Stimulated activated CD4-positive, alpha-beta T cell treated with anti-CD3 and anti-CD28 coated beads, Interleukin-4, amount 100 ng/mL, for 24 hours (primary cell): ENCODE data around the gene PIK3C2G.
"Not testable (repeated sequence)": the region's sequence is repeated elsewhere in the genome, so short reads cannot be mapped to it uniquely, and the experiment has no call there.

Source experiments
- DNase-seq: peaks from one replicate; pipeline ENCODE4 v3.0.0-alpha.2; 2020

The PIK3C2G gene

GRCh38 chr12:18658179-18658578 lies 396.9 kb downstream of the PIK3C2G start:
- DNase-seq: no peak

DNA sequence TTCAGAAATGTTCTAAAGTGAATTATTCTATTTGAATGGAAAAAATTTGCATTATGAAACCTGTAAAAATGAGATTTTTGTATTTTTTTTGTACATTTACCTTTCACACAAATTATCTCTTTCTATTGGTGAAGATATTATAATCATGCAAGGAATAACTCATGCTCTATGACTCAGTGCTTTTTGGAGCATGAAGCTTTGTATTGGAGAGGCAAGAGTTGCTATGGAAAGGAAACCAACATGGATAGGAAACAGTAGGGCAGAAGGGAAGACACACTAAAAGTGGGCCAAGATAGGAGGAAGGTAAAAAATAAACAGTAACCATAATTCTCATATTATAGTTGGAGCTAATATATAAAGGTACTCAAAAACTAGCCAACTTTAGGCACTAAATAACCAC lies 397.5 kb downstream of the PIK3C2G start:
- DNase-seq: no peak

GRCh38 chr12:18676141-18676540 lies 414.8 kb downstream of the PIK3C2G start:
- DNase-seq: no peak

- DNase-seq: no peak
Measured at GRCh38 chr12:18676996-18677588, 415.8 kb downstream of the PIK3C2G start.

- DNase-seq: no peak
Measured at GRCh38 chr12:18681818-18682217, 420.5 kb downstream of the PIK3C2G start.

DNA sequence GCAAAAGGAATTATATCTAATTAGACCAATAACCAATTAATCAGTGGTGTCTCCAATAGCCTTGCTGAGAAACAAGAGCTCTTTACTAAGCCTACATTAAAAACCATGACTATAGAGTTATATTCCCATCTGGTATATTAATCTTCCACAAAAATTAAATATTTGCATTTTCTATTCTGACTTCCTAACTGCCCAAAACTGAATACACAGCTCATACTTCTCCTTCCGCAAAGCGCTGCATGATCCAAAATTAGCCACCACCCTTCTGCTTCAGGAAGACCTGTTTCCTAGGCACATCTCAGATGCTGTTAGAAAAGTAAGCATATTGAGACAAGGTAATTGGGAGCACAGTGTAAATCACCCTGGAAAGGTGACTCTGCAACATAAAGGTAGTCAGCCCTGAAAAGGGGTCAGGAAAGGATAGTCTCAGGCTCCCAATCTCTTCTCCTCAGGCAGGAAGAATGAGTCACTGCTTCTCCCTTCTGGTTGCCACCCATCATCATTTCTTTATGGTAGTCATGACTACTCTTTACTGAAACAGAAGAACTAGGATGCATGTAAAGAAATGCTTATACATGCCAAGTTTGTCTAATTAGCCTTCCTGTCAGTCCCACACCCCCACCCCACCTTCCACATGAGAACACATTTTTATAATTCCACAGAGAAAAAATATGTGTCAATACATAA lies 422.2 kb downstream of the PIK3C2G start:
- DNase-seq: no peak

DNA sequence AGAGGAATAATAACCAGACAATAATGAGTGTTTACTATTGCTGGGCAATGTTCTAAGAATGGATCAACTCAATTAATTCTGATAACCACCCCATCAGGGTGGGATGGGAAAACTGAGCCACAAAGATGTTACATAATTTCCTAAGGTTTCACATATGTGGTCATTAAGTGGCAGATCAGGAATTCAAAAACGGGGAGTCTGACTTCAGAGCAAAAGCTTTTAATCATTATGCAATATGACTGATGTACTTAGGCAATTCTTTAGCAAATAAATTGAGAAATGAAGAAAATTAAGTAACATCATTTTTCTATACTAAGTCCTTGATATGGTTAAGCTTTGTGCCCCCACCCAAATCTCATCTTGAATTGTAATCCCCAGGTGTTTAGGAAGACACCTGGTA lies 423.1 kb downstream of the PIK3C2G start:
- no peak for DNase-seq

GRCh38 chr12:18689771-18690170 lies 428.5 kb downstream of the PIK3C2G start:
- DNase-seq: no peak

DNA sequence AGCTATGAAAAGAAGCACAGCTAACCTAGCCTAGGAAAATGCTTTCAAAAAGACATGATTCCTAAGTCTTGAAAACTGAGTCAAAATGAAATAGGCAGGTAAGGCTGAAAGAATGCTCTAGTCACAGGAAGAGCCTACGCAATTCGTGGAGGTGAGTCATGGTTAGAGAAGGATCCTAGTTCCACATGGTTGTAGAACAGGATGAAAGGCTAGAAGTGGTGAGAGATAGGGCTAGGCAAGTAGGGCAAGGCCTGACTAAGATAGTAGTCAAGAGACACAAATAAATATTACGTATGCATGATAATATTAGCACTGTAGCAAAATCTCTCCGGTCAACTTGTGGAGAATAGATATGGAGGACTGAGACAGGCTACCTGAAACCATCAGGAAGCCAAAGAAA lies 429.3 kb downstream of the PIK3C2G start:
- no peak for DNase-seq

DNA sequence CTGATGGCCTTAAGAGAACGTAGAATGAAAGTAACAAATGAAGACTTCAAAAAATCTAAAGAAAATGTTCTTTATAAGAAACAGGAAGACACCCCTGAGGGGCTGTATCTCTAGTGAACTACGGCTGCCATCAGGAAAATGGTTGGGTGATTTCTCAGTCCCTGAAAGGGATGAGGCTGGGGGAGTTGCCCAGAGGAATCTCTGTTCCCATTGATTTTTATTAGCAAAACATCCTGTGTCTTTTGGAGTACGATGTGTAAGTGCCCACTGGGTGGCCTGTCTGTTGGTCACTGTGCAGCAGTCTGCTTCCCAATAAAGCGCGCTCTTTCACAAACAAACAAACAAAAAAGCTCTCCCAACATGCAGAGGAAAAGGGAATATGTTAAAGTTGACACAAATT lies 432.7 kb downstream of the PIK3C2G start:
- DNase-seq: not testable (repeated sequence)

GRCh38 chr12:18696971-18697602 lies 435.8 kb downstream of the PIK3C2G start:
- DNase-seq: no peak
